Measurements from ENCODE around the gene ZEB2.
A peak's percentile ranks its signal among the peaks of the same experiment; 100 is the strongest.

Gene ZEB2

DNA sequence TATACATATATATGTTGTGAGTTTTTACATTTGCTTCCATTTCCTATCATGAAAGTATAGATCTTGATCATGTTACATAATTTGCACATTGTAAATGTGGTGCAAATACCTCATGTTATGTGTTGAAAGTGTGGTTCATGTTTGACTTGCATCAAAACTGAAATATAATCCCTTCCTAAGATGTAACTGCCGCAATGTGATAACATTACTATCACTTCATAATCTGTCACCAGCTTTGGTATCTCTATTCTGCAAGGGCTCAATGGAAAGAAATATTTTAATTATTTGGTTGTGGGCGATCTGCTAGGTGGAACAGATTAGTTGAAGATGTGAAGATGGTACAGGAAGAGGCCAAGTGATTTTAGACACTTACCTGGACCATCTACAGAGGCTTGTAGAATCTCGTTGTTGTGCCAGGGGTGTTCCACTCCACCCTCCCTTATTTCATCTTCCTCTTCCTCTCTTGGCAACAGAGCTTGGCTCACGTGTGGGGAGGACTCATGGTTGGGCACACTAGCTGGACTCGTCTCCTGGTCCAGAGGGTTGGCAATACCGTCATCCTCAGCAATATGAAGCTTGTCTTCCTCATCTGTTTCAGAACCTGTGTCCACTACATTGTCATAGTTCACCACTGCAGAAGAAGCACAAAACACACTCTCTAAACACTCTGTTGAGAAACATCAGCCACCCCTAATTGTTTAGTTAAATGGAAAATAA, 90.4 kb downstream of the ZEB2 start:
- DNase-seq (ENCODE audit: low read depth in 4 of 4, low spot score in 1 of 4), result no peak

GRCh38 chr2:144426981-144427479, 92.9 kb downstream of the ZEB2 start:
- DNase-seq (ENCODE audit: low read depth in 4 of 4, low spot score in 1 of 4), result no peak

GRCh38 chr2:144426355-144426754, 93.6 kb downstream of the ZEB2 start:
- DNase-seq (ENCODE audit: low read depth in 4 of 4, low spot score in 1 of 4), result no peak

GRCh38 chr2:144424559-144425240, 95.2 kb downstream of the ZEB2 start:
- DNase-seq (ENCODE audit: low read depth in 4 of 4, low spot score in 1 of 4), result no peak

- DNase-seq (ENCODE audit: low read depth in 4 of 4, low spot score in 1 of 4), result no peak
Observed at GRCh38 chr2:144421606-144422510, 98.1 kb downstream of the ZEB2 start.

GRCh38 chr2:144419218-144419617, 100.7 kb downstream of the ZEB2 start:
- no peak for DNase-seq (ENCODE audit: low read depth in 4 of 4, low spot score in 1 of 4)

DNA sequence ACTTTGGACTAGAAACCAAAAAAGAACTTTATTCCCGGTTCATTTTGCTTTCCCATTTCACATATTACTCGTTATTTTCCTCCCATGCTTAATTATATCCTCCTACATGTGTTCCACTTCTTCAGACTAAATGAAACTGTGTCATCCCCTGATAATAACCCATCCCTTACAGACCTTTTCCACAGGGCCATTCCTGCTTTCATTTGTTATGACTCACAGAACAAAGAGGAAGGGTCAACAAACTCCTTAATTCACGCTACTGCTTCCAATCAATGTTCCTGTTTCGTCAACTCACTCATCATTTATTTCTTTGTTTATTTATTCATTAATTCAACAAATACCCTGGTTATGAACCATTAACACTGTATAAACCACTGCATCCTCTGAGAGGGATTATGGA, 104.5 kb downstream of the ZEB2 start:
- DNase-seq (ENCODE audit: low read depth in 4 of 4, low spot score in 1 of 4), result no peak

- peak in 1 of 4 experiments; percentile 2 for DNase-seq (ENCODE audit: low read depth in 4 of 4, low spot score in 1 of 4)
Observed at GRCh38 chr2:144414324-144414845, 105.5 kb downstream of the ZEB2 start.

DNA sequence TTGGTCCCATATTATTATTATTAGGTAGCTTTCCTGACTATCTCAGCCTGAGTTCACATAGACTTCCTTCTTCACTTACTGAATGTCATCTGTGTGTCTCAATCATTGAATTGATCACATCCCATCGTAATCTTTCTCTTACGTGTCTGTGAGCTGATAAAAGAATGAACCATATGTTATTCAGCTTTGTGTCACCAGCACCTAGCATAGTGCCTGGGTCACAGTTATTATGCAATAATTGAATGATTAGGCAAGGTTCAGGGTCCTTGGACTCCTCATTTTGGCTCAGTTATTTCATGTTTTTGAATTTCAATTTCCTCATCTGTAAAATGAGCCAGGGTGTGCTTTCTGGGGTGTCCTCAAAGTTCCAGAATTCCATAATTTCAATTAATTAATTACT, 107.2 kb downstream of the ZEB2 start:
- DNase-seq (ENCODE audit: low read depth in 4 of 4, low spot score in 1 of 4), result no peak

DNA sequence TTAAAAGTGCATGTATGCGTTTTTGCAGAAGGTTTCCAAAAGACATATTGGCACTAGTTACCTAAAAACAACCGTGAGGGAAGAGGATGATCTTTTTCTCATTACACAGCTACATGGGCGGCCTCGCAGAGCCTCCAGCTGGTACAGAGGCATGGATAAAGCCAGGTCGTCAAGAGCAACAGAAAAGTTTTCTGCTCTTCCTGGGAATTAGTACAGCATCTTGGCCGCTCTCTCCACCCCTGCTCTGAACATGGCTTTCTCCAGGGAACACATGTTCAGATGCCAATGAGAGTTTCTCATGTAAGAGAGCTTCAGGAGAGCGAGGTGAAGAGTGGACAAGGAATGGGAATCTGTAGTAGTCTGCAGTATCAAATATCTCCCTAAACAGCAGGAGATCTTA, 108.4 kb downstream of the ZEB2 start:
- DNase-seq (ENCODE audit: low read depth in 4 of 4, low spot score in 1 of 4), result no peak

- no peak for DNase-seq (ENCODE audit: low read depth in 4 of 4, low spot score in 1 of 4)
Observed at GRCh38 chr2:144409241-144409640, 110.7 kb downstream of the ZEB2 start.

- no peak for DNase-seq (ENCODE audit: low read depth in 4 of 4, low spot score in 1 of 4)
Observed at GRCh38 chr2:144407262-144407661, 112.7 kb downstream of the ZEB2 start.

DNA sequence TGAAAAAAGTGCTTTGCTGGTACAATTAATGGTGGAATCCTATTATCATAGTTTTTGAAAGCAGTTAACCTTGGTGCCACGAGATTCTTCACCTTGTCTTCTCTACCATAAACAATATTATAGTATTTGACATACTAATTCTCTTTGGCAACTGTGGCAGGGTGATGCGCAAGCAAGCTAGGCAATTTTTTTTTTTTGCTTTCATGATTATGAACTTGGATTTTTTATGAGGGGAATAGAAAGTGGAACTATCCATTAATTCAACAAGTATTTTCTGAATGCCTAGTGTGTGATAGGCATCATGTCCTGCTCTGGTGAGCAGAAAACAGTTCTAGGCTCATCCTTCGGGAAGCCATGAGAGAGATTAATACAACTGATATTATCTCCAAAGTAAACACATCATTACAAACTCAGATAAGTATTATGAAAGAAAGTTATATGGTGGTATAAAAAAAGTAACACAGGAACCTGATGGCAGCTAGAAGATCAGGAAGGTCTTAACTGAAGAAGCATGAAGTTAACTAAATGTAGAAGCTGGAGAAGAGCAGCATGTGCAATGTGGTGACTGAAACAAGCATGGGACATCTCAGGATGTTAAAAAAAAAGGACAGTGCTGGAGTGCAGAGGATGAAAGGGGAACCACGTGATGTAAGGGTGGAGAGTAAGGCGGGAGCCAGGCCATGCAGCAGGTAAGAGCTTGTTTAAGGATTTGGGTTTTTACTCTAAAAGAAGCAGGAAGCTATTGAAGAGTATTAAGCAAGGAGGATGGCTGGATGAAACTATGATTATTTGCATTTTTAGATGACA, 113.7 kb downstream of the ZEB2 start:
- DNase-seq (ENCODE audit: low read depth in 4 of 4, low spot score in 1 of 4), result no peak

DNA sequence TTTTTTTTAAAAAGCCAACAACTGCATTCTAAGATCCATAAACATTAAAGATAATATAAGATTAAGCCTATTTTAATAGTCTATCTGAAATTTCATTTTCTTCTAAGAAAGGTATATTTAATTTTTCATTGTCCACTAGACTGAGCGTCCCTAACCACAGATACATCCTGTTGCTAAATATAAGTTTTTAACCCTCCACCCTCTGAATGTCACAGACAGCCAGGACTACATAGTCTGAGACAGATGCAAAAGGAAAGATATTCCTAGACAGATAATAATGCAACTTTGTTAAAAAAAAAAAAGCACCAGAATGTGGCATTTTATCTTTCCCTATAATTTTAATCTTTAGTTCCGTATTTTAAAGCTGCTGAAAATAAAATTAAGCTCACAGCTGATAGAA, 114.6 kb downstream of the ZEB2 start:
- DNase-seq (ENCODE audit: low read depth in 4 of 4, low spot score in 1 of 4), result no peak

DNA sequence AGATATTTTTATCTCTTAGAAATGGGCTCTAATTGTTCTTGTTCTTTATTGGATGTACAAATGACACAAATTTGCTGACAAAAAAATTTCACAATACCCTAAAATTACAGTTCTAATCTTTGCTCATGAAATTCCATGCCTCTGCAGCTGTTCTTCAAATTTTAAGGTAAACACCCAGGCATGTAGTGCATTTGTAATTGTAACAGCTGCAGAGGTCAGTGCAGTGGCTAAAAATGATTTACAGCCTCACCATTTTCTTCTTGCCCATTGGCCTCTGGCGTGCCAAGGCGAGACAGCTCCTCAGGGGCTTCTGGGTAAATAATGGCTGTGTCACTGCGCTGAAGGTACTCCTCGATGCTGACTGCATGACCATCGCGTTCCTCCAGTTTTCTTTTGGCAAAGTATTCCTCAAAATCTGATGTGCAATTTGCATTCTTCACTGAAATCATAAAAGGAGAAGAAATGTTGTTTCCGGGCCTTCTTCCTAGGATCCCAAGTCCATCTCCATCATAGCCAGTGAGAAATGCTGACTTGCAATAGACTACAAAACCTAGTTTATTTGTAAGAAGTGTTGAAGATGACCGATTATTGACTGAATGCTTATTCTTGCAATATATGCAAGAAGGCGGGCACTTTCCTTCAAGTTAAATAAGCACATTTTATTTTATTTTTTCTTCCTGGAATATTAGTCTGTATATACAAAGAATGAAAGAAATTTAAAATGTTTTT, 115.2 kb downstream of the ZEB2 start:
- DNase-seq (ENCODE audit: low read depth in 4 of 4, low spot score in 1 of 4), result no peak

DNA sequence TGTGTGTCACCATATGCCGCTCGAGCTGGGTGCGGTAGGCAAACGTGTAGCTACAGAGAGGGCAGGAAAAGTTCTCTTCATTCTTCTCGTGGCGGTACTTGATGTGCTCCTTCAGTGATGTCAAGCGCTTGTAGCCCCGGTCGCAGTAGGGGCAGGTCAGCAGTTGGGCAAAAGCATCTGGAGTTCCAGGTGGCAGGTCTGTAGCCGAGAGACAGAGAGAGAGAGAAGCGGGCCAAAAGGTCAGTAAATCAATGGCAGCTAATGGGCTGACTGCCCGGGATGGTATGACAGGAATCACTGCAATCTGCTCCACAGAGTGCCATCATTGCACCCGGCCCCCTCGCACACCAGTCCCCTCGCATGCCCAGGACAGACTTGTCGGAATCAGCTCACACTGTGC, 116.0 kb downstream of the ZEB2 start:
- DNase-seq (ENCODE audit: low read depth in 4 of 4, low spot score in 1 of 4), result no peak

DNA sequence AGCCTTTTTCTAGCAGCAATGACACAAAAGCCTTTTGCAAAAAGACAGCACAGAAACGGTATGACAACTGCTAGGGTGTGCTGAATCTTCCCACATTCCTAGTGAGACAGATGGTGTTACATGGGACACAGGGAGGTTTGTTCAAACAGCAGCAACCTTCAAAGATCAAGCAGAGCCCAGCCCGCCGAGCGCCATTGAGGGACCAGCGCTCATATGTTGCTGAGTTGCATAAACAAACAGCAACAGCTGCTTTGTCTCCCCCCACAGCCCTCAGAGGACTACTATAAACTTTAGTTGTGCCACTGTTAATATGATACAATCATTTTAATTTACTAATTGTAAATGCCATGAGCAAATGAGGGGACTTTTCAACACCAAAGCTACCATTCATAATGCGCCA, 117.7 kb downstream of the ZEB2 start:
- no peak for DNase-seq (ENCODE audit: low read depth in 4 of 4, low spot score in 1 of 4)

DNA sequence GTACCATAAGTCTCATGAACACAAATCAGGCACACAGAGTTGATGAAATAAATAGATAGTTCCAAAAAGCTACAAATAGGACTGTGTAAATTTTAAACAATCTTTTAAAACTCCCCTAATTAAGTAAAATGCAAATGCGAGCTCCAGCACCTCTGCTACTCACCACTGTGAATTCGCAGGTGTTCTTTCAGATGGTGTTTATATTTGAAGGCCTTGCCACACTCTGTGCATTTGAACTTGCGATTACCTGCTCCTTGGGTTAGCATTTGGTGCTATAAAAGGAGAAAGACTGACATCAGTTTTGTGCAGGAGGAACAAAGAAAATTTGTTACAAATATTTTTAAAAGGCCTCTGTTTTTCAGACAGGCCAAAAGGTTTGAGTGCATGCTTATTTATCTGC, 118.9 kb downstream of the ZEB2 start:
- DNase-seq (ENCODE audit: low read depth in 4 of 4, low spot score in 1 of 4), result no peak

- DNase-seq (ENCODE audit: low read depth in 4 of 4, low spot score in 1 of 4), result no peak
Observed at GRCh38 chr2:144396318-144396717, 123.6 kb downstream of the ZEB2 start.

- DNase-seq (ENCODE audit: low read depth in 4 of 4, low spot score in 1 of 4), result no peak
Observed at GRCh38 chr2:144390424-144391020, 129.4 kb downstream of the ZEB2 start.
